ENCODE measurements around the gene DHX57.

- TF ChIP-seq POLR2A (IDR thresholded peaks at IDR 0.05; ENCODE audit: low read length) (no peak), GATA1 (IDR thresholded peaks at IDR 0.05; ENCODE audit: low read depth, low read length) (no peak)
Measured at GRCh38 chr2:38830526-38831159, 45.1 kb downstream of the DHX57 start.
